Caco-2 (cell line): ENCODE data around the gene SMYD2. TPM values are rescaled to one million over a fixed set of nuclear protein-coding genes. Genes with fewer than 3 reads are reported as not detected.

Experiments
- BruUV-seq: library from RNA; stranded (reverse); fragments of 400-500 nt; replicated peaks from 2 replicates; lab custom pipeline; 2021; lab: Mats Ljungman, UMichigan
- CTCF ChIA-PET: fragments of 300-600 bp; sonication (Branson Sonifier 250); formaldehyde crosslinking; loops from one replicate; lab custom pipeline; 2022; ENCODE audit warnings: antibody characterized with exemption; lab: Charles Lee
- POLR2A ChIA-PET: fragments of 300-600 bp; sonication (Branson Sonifier 250); formaldehyde crosslinking; loops from one replicate; lab custom pipeline; 2022; ENCODE audit warnings: antibody characterized with exemption; lab: Charles Lee
- DNase-seq, 2 experiments: peaks; one replicate each; pipeline versions ENCODE4 v3.0.0 to v3.0.0-alpha.2; 2020 to 2022
- H3K27me3 ChIP-seq: replicated peaks from 2 replicates; pipeline ENCODE4 v1.6.0; 2011; ENCODE audit warnings: low read length; ENCODE audit not compliant: control insufficient read depth, insufficient read depth
- H3K36me3 ChIP-seq: 2 replicates; pipeline ENCODE4 v1.5.1; 2011; ENCODE audit warnings: low read length; ENCODE audit not compliant: control insufficient read depth, insufficient read depth
- H3K4me1 ChIP-seq: fragments of 250-450 bp; sonication (Bioruptor Pico); 2 replicates; pipeline ENCODE4 v1.5.1; 2020; ENCODE audit warnings: mild to moderate bottlenecking
- H3K4me3 ChIP-seq: 2 replicates; pipeline ENCODE4 v1.5.1; 2011; ENCODE audit warnings: low read depth, mild to moderate bottlenecking, control low read depth, low read length
- H3K9me3 ChIP-seq: fragments of 250-450 bp; sonication (Bioruptor Pico); 2 replicates; pipeline ENCODE4 v1.5.1; 2020; ENCODE audit warnings: mild to moderate bottlenecking, moderate library complexity
- H3K27ac Mint-ChIP-seq: one replicate; pipeline ENCODE4 v1.8.0; 2022; ENCODE audit warnings: mixed read lengths; ENCODE audit not compliant: unreplicated experiment
- H3K27me3 Mint-ChIP-seq: one replicate; pipeline ENCODE4 v1.8.0; 2022; ENCODE audit warnings: mixed read lengths; ENCODE audit not compliant: insufficient read depth, unreplicated experiment
- H3K36me3 Mint-ChIP-seq: one replicate; pipeline ENCODE4 v1.8.0; 2022; ENCODE audit warnings: mild to moderate bottlenecking, mixed read lengths; ENCODE audit not compliant: insufficient read depth, unreplicated experiment
- H3K4me1 Mint-ChIP-seq: one replicate; pipeline ENCODE4 v1.8.0; 2022; ENCODE audit warnings: low read depth, mixed read lengths; ENCODE audit not compliant: unreplicated experiment
- H3K4me3 Mint-ChIP-seq: one replicate; pipeline ENCODE4 v1.8.0; 2022; ENCODE audit warnings: mild to moderate bottlenecking, moderate library complexity, mixed read lengths; ENCODE audit not compliant: unreplicated experiment
- H3K9me3 Mint-ChIP-seq: one replicate; pipeline ENCODE4 v1.8.0; 2022; ENCODE audit warnings: mixed read lengths; ENCODE audit not compliant: unreplicated experiment
- intact Hi-C: fragments of 100-400 bp; cut with micrococcal nuclease; formaldehyde crosslinking; loops from one replicate; pipeline ENCODE4 v1.10.0; 2022; ENCODE audit not compliant: unreplicated experiment
- total RNA-seq: library from RNA; stranded (reverse); gene quantifications from 2 replicates; pipeline ENCODE4 v1.2.3, GENCODE V29; 2022
- TF ChIP-seq, protein P1 (sequence below), 2 experiments: fragments of 200-600 bp in 1 of 2; IDR thresholded peaks; 1 replicate in 1 of 2; 2 replicates in 1 of 2; pipeline versions ENCODE4 v1.5.1 to v1.8.0; 2011 to 2022; ENCODE audit warnings: antibody characterized with exemption in 1 of 2, control low read depth in 1 of 2, inconsistent platforms in 1 of 2, low read depth in 1 of 2, low read length in 1 of 2, mild to moderate bottlenecking in 1 of 2, moderate library complexity in 1 of 2; ENCODE audit not compliant: insufficient read depth in 1 of 2, severe bottlenecking in 1 of 2, unreplicated experiment in 1 of 2

The SMYD2 gene
- total RNA-seq, 1 experiment from 2014 or later = 182 TPM

DNA sequence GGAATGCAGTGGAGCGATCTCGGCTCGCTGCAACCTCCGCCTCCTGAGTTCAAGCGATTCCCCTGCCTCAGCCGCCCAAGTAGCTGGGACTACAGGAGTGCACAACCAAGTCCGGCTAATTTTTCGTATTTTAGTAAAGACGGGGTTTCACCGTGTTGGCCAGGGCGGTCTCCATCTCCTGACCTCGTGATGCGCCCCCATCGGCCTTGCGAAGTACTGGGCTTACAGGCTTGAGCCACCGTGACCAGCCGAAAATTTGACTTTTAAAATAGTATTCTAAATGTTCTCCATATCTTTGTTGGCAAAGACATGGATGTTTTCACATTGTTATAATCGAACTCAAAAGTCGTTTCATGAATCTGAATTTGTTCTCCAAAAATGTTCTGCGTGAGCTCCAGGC, 36.7 kb upstream of the SMYD2 start:
- no peaks in the 10 kb centered on the region for H3K9me3 ChIP-seq
- Mint-ChIP-seq H3K27ac (peak overlapping the region; percentile 83), H3K4me3 (no peak overlapping the region), H3K27me3 (no peaks in the 10 kb centered on the region), H3K36me3 (peaks cover 7% of the 10 kb centered on the region), H3K9me3 (no peaks in the 10 kb centered on the region), H3K4me1 (peaks cover 32% of the 10 kb centered on the region)
- H3K4me1 ChIP-seq = peaks cover 22% of the 10 kb centered on the region
- H3K4me3 ChIP-seq = no peak overlapping the region
- TF ChIP-seq, protein P1, sequence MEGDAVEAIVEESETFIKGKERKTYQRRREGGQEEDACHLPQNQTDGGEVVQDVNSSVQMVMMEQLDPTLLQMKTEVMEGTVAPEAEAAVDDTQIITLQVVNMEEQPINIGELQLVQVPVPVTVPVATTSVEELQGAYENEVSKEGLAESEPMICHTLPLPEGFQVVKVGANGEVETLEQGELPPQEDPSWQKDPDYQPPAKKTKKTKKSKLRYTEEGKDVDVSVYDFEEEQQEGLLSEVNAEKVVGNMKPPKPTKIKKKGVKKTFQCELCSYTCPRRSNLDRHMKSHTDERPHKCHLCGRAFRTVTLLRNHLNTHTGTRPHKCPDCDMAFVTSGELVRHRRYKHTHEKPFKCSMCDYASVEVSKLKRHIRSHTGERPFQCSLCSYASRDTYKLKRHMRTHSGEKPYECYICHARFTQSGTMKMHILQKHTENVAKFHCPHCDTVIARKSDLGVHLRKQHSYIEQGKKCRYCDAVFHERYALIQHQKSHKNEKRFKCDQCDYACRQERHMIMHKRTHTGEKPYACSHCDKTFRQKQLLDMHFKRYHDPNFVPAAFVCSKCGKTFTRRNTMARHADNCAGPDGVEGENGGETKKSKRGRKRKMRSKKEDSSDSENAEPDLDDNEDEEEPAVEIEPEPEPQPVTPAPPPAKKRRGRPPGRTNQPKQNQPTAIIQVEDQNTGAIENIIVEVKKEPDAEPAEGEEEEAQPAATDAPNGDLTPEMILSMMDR (IDR thresholded peaks at IDR 0.05; ENCODE audit: insufficient read depth in 1 of 2, low read depth in 1 of 2, low read length in 1 of 2, severe bottlenecking in 1 of 2, unreplicated experiment in 1 of 2) = no peak
- intact Hi-C loops = loop anchor here (2.0 kb wide), 1 partner anchor 27 kb away; no protein-coding TSS in a partner anchor
- H3K27me3 ChIP-seq = no peaks in the 10 kb centered on the region
- BruUV-seq = no TSS peak
- ChIA-PET CTCF (no interaction called here), POLR2A (no interaction called here)
- no peaks in the 10 kb centered on the region for H3K36me3 ChIP-seq
- no peak for DNase-seq

DNA sequence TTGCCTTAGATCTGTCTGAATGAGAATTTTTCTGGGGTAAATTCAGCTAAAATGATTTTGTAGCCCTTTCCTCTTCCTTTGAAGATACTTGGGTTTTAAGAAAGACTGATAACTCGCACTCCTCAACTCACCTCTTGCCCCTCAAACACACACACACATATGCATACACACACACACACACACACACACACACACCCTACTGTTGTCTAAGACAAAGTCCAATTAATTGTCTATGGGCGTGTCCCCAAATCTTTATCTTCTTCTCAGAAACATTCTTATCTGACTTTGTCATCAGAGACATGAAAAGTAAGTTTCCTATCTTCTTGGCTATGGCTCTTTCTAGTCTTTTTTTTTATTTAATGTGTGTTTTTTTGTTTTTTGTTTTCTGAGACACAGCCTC, 36.1 kb upstream of the SMYD2 start:
- ChIA-PET CTCF (no interaction called here), POLR2A (no interaction called here)
- Mint-ChIP-seq H3K9me3 (no peaks in the 10 kb centered on the region), H3K4me1 (peaks cover 33% of the 10 kb centered on the region), H3K4me3 (peak overlapping the region; percentile 22), H3K27ac (peak overlapping the region; percentile 83), H3K36me3 (peaks cover 7% of the 10 kb centered on the region), H3K27me3 (no peaks in the 10 kb centered on the region)
- TF ChIP-seq, protein P1 (IDR thresholded peaks at IDR 0.05; ENCODE audit: insufficient read depth in 1 of 2, low read depth in 1 of 2, low read length in 1 of 2, severe bottlenecking in 1 of 2, unreplicated experiment in 1 of 2) = no peak
- DNase-seq = peak; percentile 62 to 63
- H3K4me3 ChIP-seq = no peak overlapping the region
- no TSS peak for BruUV-seq
- no peaks in the 10 kb centered on the region for H3K36me3 ChIP-seq
- intact Hi-C loops = loop anchor here (2.0 kb wide), 1 partner anchor 28 kb away; no protein-coding TSS in a partner anchor
- no peaks in the 10 kb centered on the region for H3K9me3 ChIP-seq
- H3K4me1 ChIP-seq = peaks cover 22% of the 10 kb centered on the region
- no peaks in the 10 kb centered on the region for H3K27me3 ChIP-seq

DNA sequence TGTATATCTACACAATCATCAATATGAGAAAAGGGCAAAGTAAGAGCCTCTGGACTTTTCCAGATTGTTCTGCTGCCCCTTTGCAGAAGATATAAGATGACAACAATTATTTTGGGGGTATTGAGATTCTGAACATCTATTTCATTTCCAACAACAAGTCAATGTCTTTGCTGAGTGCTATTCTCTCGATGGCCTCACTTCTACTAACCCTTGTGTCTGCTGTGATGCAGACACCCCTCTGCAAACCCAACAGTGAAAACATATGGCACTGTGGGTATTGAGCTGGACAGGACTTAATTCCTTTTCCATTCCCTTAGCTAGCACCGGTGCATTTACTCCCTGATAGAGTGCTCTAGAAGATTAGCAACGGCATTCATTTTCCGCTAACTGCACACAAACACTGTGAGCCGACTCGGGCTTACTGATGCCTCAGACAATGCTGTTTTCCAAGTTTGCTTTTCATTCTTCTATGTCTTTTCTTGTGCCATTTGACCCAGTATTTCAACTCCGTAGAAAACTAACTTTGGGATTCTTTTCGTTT, 33.4 kb upstream of the SMYD2 start:
- BruUV-seq = no TSS peak

More for the DNA sequence above, 33.4 kb upstream of the SMYD2 start:
- H3K27ac Mint-ChIP-seq = no peak overlapping the region
- intact Hi-C loops = no loop called here
- Histone ChIP-seq H3K4me3 (no peak overlapping the region), H3K9me3 (no peaks in the 10 kb centered on the region), H3K4me1 (peaks cover 22% of the 10 kb centered on the region), H3K36me3 (no peaks in the 10 kb centered on the region), H3K27me3 (no peaks in the 10 kb centered on the region)
- peaks cover 7% of the 10 kb centered on the region for H3K36me3 Mint-ChIP-seq
- no peaks in the 10 kb centered on the region for H3K9me3 Mint-ChIP-seq
- no peak overlapping the region for H3K4me3 Mint-ChIP-seq
- ChIA-PET POLR2A (no interaction called here), CTCF (no interaction called here)
- TF ChIP-seq, protein P1 (IDR thresholded peaks at IDR 0.05; ENCODE audit: insufficient read depth in 1 of 2, low read depth in 1 of 2, low read length in 1 of 2, severe bottlenecking in 1 of 2, unreplicated experiment in 1 of 2) = no peak
- peaks cover 33% of the 10 kb centered on the region for H3K4me1 Mint-ChIP-seq
- no peak for DNase-seq
- H3K27me3 Mint-ChIP-seq = no peaks in the 10 kb centered on the region
